Activated T-cell treated with anti-CD3 and anti-CD28 coated beads, Interleukin-2, amount 50 U/mL, for 72 hours (primary cell): ENCODE results near the gene SIRPA. TPM values are rescaled to one million over a fixed set of nuclear protein-coding genes. Genes with fewer than 3 reads are reported as not detected.
"Not testable (repeated sequence)": the region's sequence is repeated elsewhere in the genome, so short reads cannot be mapped to it uniquely, and the experiment has no call there.

Experiments
- ATAC-seq, 2 donors: fragments of 150-1000 bp; cut with Tn5 transposase; replicated peaks in 1 of 2; 2 replicates each; pipeline ENCODE4 v1.10.0; 2021; ENCODE audit warnings: moderate library complexity in 2 of 2, mild to moderate bottlenecking in 1 of 2
- DNase-seq, 2 donors: peaks; one replicate each; pipeline ENCODE4 v3.0.0; 2021 to 2022; ENCODE audit warnings: mixed read lengths in 1 of 2
- H3K27ac Mint-ChIP-seq: one replicate; pipeline ENCODE4 v1.8.0; 2022; ENCODE audit warnings: mild to moderate bottlenecking, moderate library complexity, mixed read lengths
- H3K27me3 Mint-ChIP-seq: one replicate; pipeline ENCODE4 v1.8.0; 2022; ENCODE audit warnings: low read depth, mixed read lengths
- H3K36me3 Mint-ChIP-seq, 2 donors: one replicate each; pipeline ENCODE4 v1.8.0; 2022; ENCODE audit warnings: mixed read lengths in 2 of 2, mild to moderate bottlenecking in 1 of 2; ENCODE audit not compliant: insufficient read depth in 2 of 2
- H3K4me1 Mint-ChIP-seq: one replicate; pipeline ENCODE4 v1.8.0; 2022; ENCODE audit warnings: low read depth, mixed read lengths
- H3K4me3 Mint-ChIP-seq, 2 donors: one replicate each; pipeline ENCODE4 v1.8.0; 2022; ENCODE audit warnings: mild to moderate bottlenecking in 2 of 2, mixed read lengths in 2 of 2, moderate library complexity in 2 of 2
- H3K9me3 Mint-ChIP-seq, 2 donors: one replicate each; pipeline ENCODE4 v1.8.0; 2022; ENCODE audit warnings: mixed read lengths in 2 of 2
- total RNA-seq, 2 donors: library from RNA; stranded (reverse); gene quantifications; one replicate each; pipeline ENCODE4 v1.2.3, GENCODE V29; 2022

SIRPA gene
- total RNA-seq, 2 donors from 2014 or later: 0.05 to 0.22 TPM

GRCh38 chr20:1908191-1908590 is 13.0 kb downstream of the SIRPA start:
- Mint-ChIP-seq H3K27ac (no peak overlapping the region), H3K27me3 (peaks cover 12% of the 10 kb centered on the region), H3K9me3 (no peaks in the 10 kb centered on the region), H3K36me3 (no peaks in the 10 kb centered on the region), H3K4me3 (no peak overlapping the region), H3K4me1 (peaks cover 14% of the 10 kb centered on the region)
- ATAC-seq (no peak), DNase-seq (no peak)

GRCh38 chr20:1909097-1909496 is 13.9 kb downstream of the SIRPA start:
- no peak overlapping the region for H3K27ac Mint-ChIP-seq
- ATAC-seq (no peak), DNase-seq (no peak)
- H3K36me3 Mint-ChIP-seq: no peaks in the 10 kb centered on the region
- no peak overlapping the region for H3K4me3 Mint-ChIP-seq
- H3K27me3 Mint-ChIP-seq: peaks cover 12% of the 10 kb centered on the region
- no peaks in the 10 kb centered on the region for H3K9me3 Mint-ChIP-seq
- H3K4me1 Mint-ChIP-seq: peaks cover 14% of the 10 kb centered on the region

GRCh38 chr20:1911536-1911935 is 16.3 kb downstream of the SIRPA start:
- H3K4me3 Mint-ChIP-seq: no peak overlapping the region
- H3K27ac Mint-ChIP-seq: no peak overlapping the region
- no peaks in the 10 kb centered on the region for H3K36me3 Mint-ChIP-seq
- no peaks in the 10 kb centered on the region for H3K9me3 Mint-ChIP-seq
- ATAC-seq (no peak), DNase-seq (no peak)
- H3K27me3 Mint-ChIP-seq: peaks cover 12% of the 10 kb centered on the region
- H3K4me1 Mint-ChIP-seq: peaks cover 9% of the 10 kb centered on the region

GRCh38 chr20:1912053-1912452 is 16.8 kb downstream of the SIRPA start:
- Mint-ChIP-seq H3K4me1 (peaks cover 6% of the 10 kb centered on the region), H3K36me3 (no peaks in the 10 kb centered on the region), H3K4me3 (no peak overlapping the region), H3K27ac (no peak overlapping the region), H3K27me3 (peaks cover 12% of the 10 kb centered on the region), H3K9me3 (no peaks in the 10 kb centered on the region)
- DNase-seq: no peak
- no peak for ATAC-seq

- Mint-ChIP-seq H3K4me3 (no peak overlapping the region), H3K27ac (no peak overlapping the region), H3K9me3 (no peaks in the 10 kb centered on the region), H3K4me1 (peaks cover 6% of the 10 kb centered on the region), H3K27me3 (peaks cover 12% of the 10 kb centered on the region), H3K36me3 (no peaks in the 10 kb centered on the region)
- no peak for ATAC-seq
- no peak for DNase-seq
These were observed 17.4 kb downstream of the SIRPA start for GRCh38 chr20:1912646-1913045.

- H3K4me1 Mint-ChIP-seq: not testable (repeated sequence)
These were observed 20.0 kb downstream of the SIRPA start for GRCh38 chr20:1915233-1915632.

GRCh38 chr20:1915725-1916124 is 20.5 kb downstream of the SIRPA start:
- Mint-ChIP-seq H3K9me3 (no peaks in the 10 kb centered on the region), H3K4me1 (no peaks in the 10 kb centered on the region), H3K27ac (no peak overlapping the region), H3K4me3 (no peak overlapping the region), H3K36me3 (no peaks in the 10 kb centered on the region), H3K27me3 (no peaks in the 10 kb centered on the region)
- ATAC-seq: no peak
- no peak for DNase-seq

More at GRCh38 chr20:1915233-1915632, 20.0 kb downstream of the SIRPA start:
- not testable (repeated sequence) for H3K27me3 Mint-ChIP-seq, H3K27ac Mint-ChIP-seq, DNase-seq, H3K36me3 Mint-ChIP-seq, H3K4me3 Mint-ChIP-seq, H3K9me3 Mint-ChIP-seq, ATAC-seq

GRCh38 chr20:1917786-1918185 is 22.6 kb downstream of the SIRPA start:
- H3K27ac Mint-ChIP-seq: no peak overlapping the region
- no peak overlapping the region for H3K4me3 Mint-ChIP-seq
- H3K9me3 Mint-ChIP-seq: no peaks in the 10 kb centered on the region
- H3K4me1 Mint-ChIP-seq: no peaks in the 10 kb centered on the region
- no peaks in the 10 kb centered on the region for H3K36me3 Mint-ChIP-seq
- H3K27me3 Mint-ChIP-seq: no peaks in the 10 kb centered on the region
- DNase-seq: no peak
- no peak for ATAC-seq

- Mint-ChIP-seq H3K4me3 (no peak overlapping the region), H3K36me3 (no peaks in the 10 kb centered on the region), H3K27me3 (no peaks in the 10 kb centered on the region), H3K4me1 (no peaks in the 10 kb centered on the region), H3K27ac (no peak overlapping the region), H3K9me3 (no peaks in the 10 kb centered on the region)
- ATAC-seq (no peak), DNase-seq (no peak)
These were observed 23.4 kb downstream of the SIRPA start for GRCh38 chr20:1918491-1919165.

- Mint-ChIP-seq H3K36me3 (no peaks in the 10 kb centered on the region), H3K4me1 (no peaks in the 10 kb centered on the region), H3K27ac (no peak overlapping the region), H3K27me3 (no peaks in the 10 kb centered on the region), H3K9me3 (no peaks in the 10 kb centered on the region), H3K4me3 (no peak overlapping the region)
- no peak for ATAC-seq
- DNase-seq: no peak
These were observed 25.0 kb downstream of the SIRPA start for GRCh38 chr20:1920252-1920651.

- no peak overlapping the region for H3K27ac Mint-ChIP-seq
- no peaks in the 10 kb centered on the region for H3K36me3 Mint-ChIP-seq
- no peaks in the 10 kb centered on the region for H3K9me3 Mint-ChIP-seq
- no peaks in the 10 kb centered on the region for H3K4me1 Mint-ChIP-seq
- ATAC-seq (no peak), DNase-seq (no peak)
- no peaks in the 10 kb centered on the region for H3K27me3 Mint-ChIP-seq
- H3K4me3 Mint-ChIP-seq: no peak overlapping the region
These were observed 25.6 kb downstream of the SIRPA start for GRCh38 chr20:1920826-1921225.

GRCh38 chr20:1921985-1922384 is 26.8 kb downstream of the SIRPA start:
- not testable (repeated sequence) for ATAC-seq

GRCh38 chr20:1922786-1923185 is 27.6 kb downstream of the SIRPA start:
- ATAC-seq: no peak
- DNase-seq: no peak
- H3K9me3 Mint-ChIP-seq: no peaks in the 10 kb centered on the region
- no peaks in the 10 kb centered on the region for H3K27me3 Mint-ChIP-seq
- H3K27ac Mint-ChIP-seq: no peak overlapping the region
- H3K36me3 Mint-ChIP-seq: no peaks in the 10 kb centered on the region
- no peaks in the 10 kb centered on the region for H3K4me1 Mint-ChIP-seq
- no peak overlapping the region for H3K4me3 Mint-ChIP-seq

More at GRCh38 chr20:1921985-1922384, 26.8 kb downstream of the SIRPA start:
- H3K27ac Mint-ChIP-seq, H3K27me3 Mint-ChIP-seq, H3K9me3 Mint-ChIP-seq, H3K4me3 Mint-ChIP-seq, H3K4me1 Mint-ChIP-seq, DNase-seq, H3K36me3 Mint-ChIP-seq: not testable (repeated sequence)
